ENCODE results near the gene PINLYP. TPM values are rescaled to one million over a fixed set of nuclear protein-coding genes. Genes with fewer than 3 reads are reported as not detected.

PINLYP gene
- total RNA-seq, 1 experiment from 2014 or later = 11.9 TPM

DNA sequence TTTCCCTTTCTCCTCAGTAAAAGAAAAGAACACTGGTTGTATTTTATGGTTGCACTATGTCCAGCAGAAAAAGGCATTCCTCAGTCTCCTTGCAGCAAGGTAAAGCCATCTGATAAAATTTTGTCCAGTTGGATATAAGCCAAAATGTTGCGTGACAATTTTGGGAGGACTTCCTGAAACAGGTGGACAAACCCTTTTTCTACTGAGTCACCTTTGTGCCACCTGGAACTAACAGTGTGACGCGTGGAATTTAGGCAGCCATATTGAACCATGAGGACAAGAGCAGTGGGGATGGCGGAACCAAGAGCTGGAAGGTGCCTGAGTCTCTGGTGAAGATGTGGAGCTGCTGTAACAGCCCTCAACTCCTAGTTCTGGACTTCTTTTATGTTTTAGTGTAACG is 55.9 kb downstream of the PINLYP start:
- Histone ChIP-seq H3K14ac (ENCODE audit: insufficient read depth, low read length) (no peak overlapping the region), H3K4me2 (ENCODE audit: insufficient read depth, insufficient read length, low read length) (no peak overlapping the region), H4K91ac (ENCODE audit: insufficient read length, low read depth, low read length) (no peak overlapping the region), H4K8ac (replicated peaks; ENCODE audit: insufficient read length, low read depth, low read length) (no peak overlapping the region), H2AK5ac (ENCODE audit: insufficient read length, low read length) (no peak overlapping the region), H2BK20ac (ENCODE audit: low read depth, low read length, poor library complexity, severe bottlenecking) (no peak overlapping the region), H3K4ac (ENCODE audit: low read depth, low read length) (no peak overlapping the region), H3K56ac (ENCODE audit: insufficient read length, low read depth, low read length) (no peak overlapping the region), H3K23me2 (ENCODE audit: insufficient read length, low read depth, low read length, poor library complexity, severe bottlenecking) (peaks cover 10% of the 10 kb centered on the region), H3T11ph (ENCODE audit: low read length) (no peak overlapping the region), H3K9me3 (ENCODE audit: control insufficient read depth, low read depth, low read length) (no peaks in the 10 kb centered on the region), H2BK12ac (ENCODE audit: insufficient read length, low read depth, low read length) (no peak overlapping the region), H3K9ac (ENCODE audit: extremely low read depth, insufficient read length, low read length) (no peak overlapping the region), H4K5ac (ENCODE audit: insufficient read length, low read depth, low read length) (no peak overlapping the region), H3K23ac (ENCODE audit: insufficient read length, low read depth, low read length) (no peak overlapping the region), H3K4me1 (ENCODE audit: insufficient read depth, low read length) (peaks cover 3% of the 10 kb centered on the region; the same call in 1 of the 2 replicates), H3K79me1 (ENCODE audit: insufficient read depth, low read depth, low read length, poor library complexity, severe bottlenecking) (no peaks in the 10 kb centered on the region), H2BK15ac (ENCODE audit: low read depth, low read length) (no peak overlapping the region), H3K18ac (ENCODE audit: insufficient read length, low read depth, low read length) (no peak overlapping the region), H3K79me2 (ENCODE audit: insufficient read depth, low read length) (no peaks in the 10 kb centered on the region), H3K27me3 (ENCODE audit: insufficient read depth, low read length) (no peaks in the 10 kb centered on the region), H2AFZ (ENCODE audit: low read length) (no peak overlapping the region), H2BK120ac (ENCODE audit: low read depth, low read length, poor library complexity, severe bottlenecking) (no peak overlapping the region), H2BK5ac (ENCODE audit: insufficient read length, low read length) (no peak overlapping the region), H3K27ac (ENCODE audit: insufficient read length, low read depth, low read length) (no peak overlapping the region), H4K20me1 (ENCODE audit: control insufficient read depth, insufficient read depth, insufficient read length) (no peaks in the 10 kb centered on the region)
- no peaks in the 10 kb centered on the region for H3K9me3 Mint-ChIP-seq
- H3K4me3 Mint-ChIP-seq = no peak overlapping the region
- TF ChIP-seq, protein P1, sequence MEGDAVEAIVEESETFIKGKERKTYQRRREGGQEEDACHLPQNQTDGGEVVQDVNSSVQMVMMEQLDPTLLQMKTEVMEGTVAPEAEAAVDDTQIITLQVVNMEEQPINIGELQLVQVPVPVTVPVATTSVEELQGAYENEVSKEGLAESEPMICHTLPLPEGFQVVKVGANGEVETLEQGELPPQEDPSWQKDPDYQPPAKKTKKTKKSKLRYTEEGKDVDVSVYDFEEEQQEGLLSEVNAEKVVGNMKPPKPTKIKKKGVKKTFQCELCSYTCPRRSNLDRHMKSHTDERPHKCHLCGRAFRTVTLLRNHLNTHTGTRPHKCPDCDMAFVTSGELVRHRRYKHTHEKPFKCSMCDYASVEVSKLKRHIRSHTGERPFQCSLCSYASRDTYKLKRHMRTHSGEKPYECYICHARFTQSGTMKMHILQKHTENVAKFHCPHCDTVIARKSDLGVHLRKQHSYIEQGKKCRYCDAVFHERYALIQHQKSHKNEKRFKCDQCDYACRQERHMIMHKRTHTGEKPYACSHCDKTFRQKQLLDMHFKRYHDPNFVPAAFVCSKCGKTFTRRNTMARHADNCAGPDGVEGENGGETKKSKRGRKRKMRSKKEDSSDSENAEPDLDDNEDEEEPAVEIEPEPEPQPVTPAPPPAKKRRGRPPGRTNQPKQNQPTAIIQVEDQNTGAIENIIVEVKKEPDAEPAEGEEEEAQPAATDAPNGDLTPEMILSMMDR (conservative IDR thresholded peaks at IDR 0.05) = no peak
- DNase-seq = no peak
- peaks cover 58% of the 10 kb centered on the region for H3K27me3 Mint-ChIP-seq (ENCODE audit: low read depth)
- H3K27ac Mint-ChIP-seq = no peak overlapping the region
- peaks cover 0 to 11% (median 4%) of the 10 kb centered on the region in 3 experiments; a peak in 3 of 7 replicates for H3K36me3 Mint-ChIP-seq (ENCODE audit: insufficient read depth in 1 of 3, low read depth in 3 of 3)
- whole genome bisulfite sequencing (ENCODE audit: extremely low coverage, insufficient read length, low lambda C conversion rate) = no CpG with 5 or more reads among the region's 5 CpGs
- peaks cover 9 to 18% of the 10 kb centered on the region in 2 experiments for H3K4me1 Mint-ChIP-seq

Other genes with a start within 250 kb of the PINLYP start
- gene CD177, start 222.1 kb upstream of the PINLYP start, total RNA-seq (2021) = 0.09 TPM in 1 of 2 replicates, not detected in the other
- not detected in 2 replicates for gene TEX101, start 160.9 kb upstream of the PINLYP start, total RNA-seq (2021)
- 1.8 TPM in 2 replicates for gene LYPD3, start 110.2 kb upstream of the PINLYP start, total RNA-seq (2021)
- 6.7 and 8.5 TPM in 2 replicates for gene PHLDB3, start 71.1 kb upstream of the PINLYP start, total RNA-seq (2021)
- gene ETHE1, start 48.6 kb upstream of the PINLYP start, total RNA-seq (2021) = 18.8 and 20.4 TPM in 2 replicates
- gene ZNF575, start 42.6 kb upstream of the PINLYP start, total RNA-seq (2021) = not detected in 2 replicates
- gene XRCC1, start 274 bp upstream of the PINLYP start, total RNA-seq (2021) = 38.0 and 42.8 TPM in 2 replicates
- gene IRGQ, start 20.3 kb downstream of the PINLYP start, total RNA-seq (2021) = 24.1 and 25.4 TPM in 2 replicates
- 16.3 and 19.7 TPM in 2 replicates for gene ZNF576, start 20.8 kb downstream of the PINLYP start, total RNA-seq (2021)
- 0.44 and 0.70 TPM in 2 replicates for gene SRRM5, start 36.3 kb downstream of the PINLYP start, total RNA-seq (2021)
- gene ZNF428, start 43.8 kb downstream of the PINLYP start, total RNA-seq (2021) = 30.3 and 31.3 TPM in 2 replicates
- gene CADM4, start 64.0 kb downstream of the PINLYP start, total RNA-seq (2021) = 10.2 and 12.5 TPM in 2 replicates
- 13.7 and 15.7 TPM in 2 replicates for gene PLAUR, start 94.4 kb downstream of the PINLYP start, total RNA-seq (2021)
- not detected in 2 replicates for gene IRGC, start 140.3 kb downstream of the PINLYP start, total RNA-seq (2021)
- gene SMG9, start 179.2 kb downstream of the PINLYP start, total RNA-seq (2021) = 47.9 and 52.2 TPM in 2 replicates
- 0.26 TPM in 1 of 2 replicates, not detected in the other for gene KCNN4, start 205.2 kb downstream of the PINLYP start, total RNA-seq (2021)
- 0.50 TPM in 2 replicates for gene LYPD5, start 226.6 kb downstream of the PINLYP start, total RNA-seq (2021)

Measured in H9 (cell line).